Activated naive CD8-positive, alpha-beta T cell (primary cell): ENCODE measurements around the gene CLMP.

ENCODE experiments used
- H3K27ac Mint-ChIP-seq: one replicate; pipeline ENCODE4 v1.8.0; 2021; ENCODE audit warnings: mixed read lengths
- H3K27me3 Mint-ChIP-seq: one replicate; pipeline ENCODE4 v1.8.0; 2021; ENCODE audit warnings: mixed read lengths
- H3K36me3 Mint-ChIP-seq: one replicate; pipeline ENCODE4 v1.8.0; 2021; ENCODE audit warnings: mixed read lengths
- H3K4me1 Mint-ChIP-seq: one replicate; pipeline ENCODE4 v1.8.0; 2021; ENCODE audit warnings: low read depth, mixed read lengths
- H3K4me3 Mint-ChIP-seq: one replicate; pipeline ENCODE4 v1.8.0; 2021; ENCODE audit warnings: mild to moderate bottlenecking, mixed read lengths
- H3K9me3 Mint-ChIP-seq: one replicate; pipeline ENCODE4 v1.8.0; 2021; ENCODE audit warnings: low read depth, mixed read lengths

The CLMP gene, protein sequence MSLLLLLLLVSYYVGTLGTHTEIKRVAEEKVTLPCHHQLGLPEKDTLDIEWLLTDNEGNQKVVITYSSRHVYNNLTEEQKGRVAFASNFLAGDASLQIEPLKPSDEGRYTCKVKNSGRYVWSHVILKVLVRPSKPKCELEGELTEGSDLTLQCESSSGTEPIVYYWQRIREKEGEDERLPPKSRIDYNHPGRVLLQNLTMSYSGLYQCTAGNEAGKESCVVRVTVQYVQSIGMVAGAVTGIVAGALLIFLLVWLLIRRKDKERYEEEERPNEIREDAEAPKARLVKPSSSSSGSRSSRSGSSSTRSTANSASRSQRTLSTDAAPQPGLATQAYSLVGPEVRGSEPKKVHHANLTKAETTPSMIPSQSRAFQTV

GRCh38 chr11:123195188-123196059, at the start of gene CLMP:
Gene CLMP (minus strand): TSS chr11:123195248. CDS start chr11:123194940, 308 bp downstream.
- Mint-ChIP-seq H3K9me3 (peaks cover 6% of the 10 kb centered on the region), H3K4me1 (peaks cover 35% of the 10 kb centered on the region), H3K36me3 (no peaks in the 10 kb centered on the region)

GRCh38 chr11:123241874-123242543, 47.0 kb upstream of the CLMP start:
- Mint-ChIP-seq H3K36me3 (no peaks in the 10 kb centered on the region), H3K9me3 (no peaks in the 10 kb centered on the region), H3K27ac (no peak overlapping the region), H3K4me3 (no peak overlapping the region), H3K27me3 (no peaks in the 10 kb centered on the region), H3K4me1 (peaks cover 2% of the 10 kb centered on the region)

More at GRCh38 chr11:123195188-123196059, at the start of gene CLMP:
- Mint-ChIP-seq H3K4me3 (peak within 1 kb of the TSS; percentile 85), H3K27me3 (peaks cover 33% of the 10 kb centered on the region), H3K27ac (no peak within 1 kb of the TSS)

GRCh38 chr11:123241294-123241693, 46.2 kb upstream of the CLMP start:
- Mint-ChIP-seq H3K36me3 (no peaks in the 10 kb centered on the region), H3K27me3 (no peaks in the 10 kb centered on the region), H3K4me3 (no peak overlapping the region), H3K4me1 (no peaks in the 10 kb centered on the region), H3K27ac (no peak overlapping the region), H3K9me3 (no peaks in the 10 kb centered on the region)

DNA sequence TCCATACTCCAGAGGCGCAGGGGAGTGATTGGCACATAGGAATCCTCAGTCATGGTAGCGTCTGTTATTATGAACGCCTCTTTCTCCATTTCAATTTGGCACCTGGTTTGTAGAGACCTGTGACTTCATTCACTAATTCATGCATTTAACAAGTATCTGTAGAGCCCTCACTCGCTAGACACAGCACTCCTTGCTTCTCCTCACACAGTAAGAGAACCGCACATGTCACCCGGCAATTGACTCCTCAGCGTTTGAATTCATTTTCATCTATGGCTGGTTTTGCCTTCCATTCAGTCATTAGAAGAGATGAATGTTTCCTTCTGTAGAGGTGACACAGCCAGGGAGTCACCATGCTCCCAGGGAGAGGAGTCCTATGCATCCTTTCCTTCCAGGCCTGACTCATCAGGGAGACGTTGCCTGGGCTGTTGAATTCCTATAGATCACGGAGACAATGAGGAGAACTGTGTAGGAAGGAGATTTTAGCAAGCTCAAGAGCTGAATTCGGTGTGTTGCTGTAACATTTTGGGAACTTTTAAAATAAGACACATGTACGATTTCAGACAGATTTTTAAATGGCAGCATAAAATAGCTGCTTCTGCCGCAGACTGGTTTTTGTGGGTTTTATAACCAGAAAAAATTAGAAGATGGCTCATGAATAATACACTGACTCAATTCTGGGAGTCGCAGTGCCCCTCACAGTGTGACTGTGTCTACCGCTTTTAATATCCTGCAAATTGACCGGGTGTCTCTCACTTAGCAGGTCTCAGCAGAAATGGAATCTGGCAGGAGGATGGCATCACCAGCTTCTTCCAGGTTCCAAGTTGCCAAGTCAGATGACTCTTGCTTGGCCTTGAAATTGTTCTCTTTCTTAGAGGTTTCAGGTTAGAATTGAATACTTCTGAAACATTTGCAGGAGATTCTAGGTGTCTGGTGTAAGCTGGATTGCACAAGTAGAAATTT, 44.4 kb upstream of the CLMP start:
- no peaks in the 10 kb centered on the region for H3K36me3 Mint-ChIP-seq
- no peaks in the 10 kb centered on the region for H3K9me3 Mint-ChIP-seq
- H3K4me3 Mint-ChIP-seq, result no peak overlapping the region
- H3K4me1 Mint-ChIP-seq, result no peaks in the 10 kb centered on the region
- no peaks in the 10 kb centered on the region for H3K27me3 Mint-ChIP-seq
- no peak overlapping the region for H3K27ac Mint-ChIP-seq

- no peak overlapping the region for H3K4me3 Mint-ChIP-seq
- H3K27me3 Mint-ChIP-seq, result no peaks in the 10 kb centered on the region
- no peaks in the 10 kb centered on the region for H3K36me3 Mint-ChIP-seq
- H3K27ac Mint-ChIP-seq, result no peak overlapping the region
- peaks cover 8% of the 10 kb centered on the region for H3K4me1 Mint-ChIP-seq
- H3K9me3 Mint-ChIP-seq, result no peaks in the 10 kb centered on the region
Measured at GRCh38 chr11:123238297-123238696, 43.2 kb upstream of the CLMP start.

GRCh38 chr11:123236879-123237278, 41.8 kb upstream of the CLMP start:
- Mint-ChIP-seq H3K27ac (no peak overlapping the region), H3K36me3 (no peaks in the 10 kb centered on the region), H3K9me3 (no peaks in the 10 kb centered on the region), H3K27me3 (no peaks in the 10 kb centered on the region), H3K4me1 (peaks cover 17% of the 10 kb centered on the region), H3K4me3 (no peak overlapping the region)

DNA sequence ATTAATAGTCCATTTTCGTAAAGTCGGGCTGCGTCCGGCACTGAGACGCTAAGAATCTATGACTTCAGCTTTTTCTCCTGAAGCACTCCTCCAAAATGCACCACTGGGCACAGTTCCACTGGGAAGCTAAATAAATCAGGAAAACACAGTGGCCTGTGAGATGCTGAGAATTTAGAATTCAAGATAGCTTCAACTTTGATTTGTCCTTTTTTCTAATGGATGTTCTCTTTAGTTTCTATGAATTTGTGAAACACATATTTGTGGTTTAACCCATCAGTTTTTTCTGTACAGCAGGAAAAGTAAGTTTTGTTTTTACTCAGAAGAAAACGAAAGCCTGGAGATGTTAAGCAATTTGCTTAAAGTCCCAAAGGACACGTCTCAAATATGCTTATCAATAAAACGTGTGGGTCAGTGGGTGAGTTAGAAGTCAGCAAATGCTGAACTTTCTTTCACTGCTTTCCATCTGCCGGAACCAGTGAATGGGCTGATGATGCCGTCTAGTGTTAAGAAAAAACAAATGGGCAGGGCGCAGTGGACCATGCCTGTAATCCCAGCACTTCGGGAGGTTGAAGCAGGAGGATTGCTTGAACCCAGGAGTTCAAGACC, 40.7 kb upstream of the CLMP start:
- Mint-ChIP-seq H3K27ac (no peak overlapping the region), H3K27me3 (no peaks in the 10 kb centered on the region), H3K36me3 (peaks cover 2% of the 10 kb centered on the region), H3K4me1 (peaks cover 17% of the 10 kb centered on the region), H3K9me3 (no peaks in the 10 kb centered on the region), H3K4me3 (no peak overlapping the region)

- Mint-ChIP-seq H3K4me1 (peaks cover 17% of the 10 kb centered on the region), H3K9me3 (no peaks in the 10 kb centered on the region), H3K4me3 (no peak overlapping the region), H3K36me3 (peaks cover 2% of the 10 kb centered on the region), H3K27me3 (no peaks in the 10 kb centered on the region), H3K27ac (no peak overlapping the region)
Measured at GRCh38 chr11:123235117-123235655, 40.1 kb upstream of the CLMP start.

- Mint-ChIP-seq H3K36me3 (peaks cover 2% of the 10 kb centered on the region), H3K4me1 (peaks cover 17% of the 10 kb centered on the region), H3K9me3 (no peaks in the 10 kb centered on the region), H3K4me3 (no peak overlapping the region), H3K27ac (peak overlapping the region; percentile 85), H3K27me3 (no peaks in the 10 kb centered on the region)
Measured at GRCh38 chr11:123233975-123234334, 38.9 kb upstream of the CLMP start.

GRCh38 chr11:123233280-123233974, 38.4 kb upstream of the CLMP start:
- peak overlapping the region; percentile 1 for H3K4me3 Mint-ChIP-seq
- H3K27me3 Mint-ChIP-seq, result peaks cover 2% of the 10 kb centered on the region
- peaks cover 17% of the 10 kb centered on the region for H3K4me1 Mint-ChIP-seq
- H3K27ac Mint-ChIP-seq, result peak overlapping the region; percentile 85
- no peaks in the 10 kb centered on the region for H3K9me3 Mint-ChIP-seq
- peaks cover 2% of the 10 kb centered on the region for H3K36me3 Mint-ChIP-seq

- no peak overlapping the region for H3K27ac Mint-ChIP-seq
- H3K36me3 Mint-ChIP-seq, result peaks cover 2% of the 10 kb centered on the region
- H3K4me1 Mint-ChIP-seq, result peaks cover 17% of the 10 kb centered on the region
- H3K4me3 Mint-ChIP-seq, result no peak overlapping the region
- peaks cover 4% of the 10 kb centered on the region for H3K27me3 Mint-ChIP-seq
- no peaks in the 10 kb centered on the region for H3K9me3 Mint-ChIP-seq
Measured at GRCh38 chr11:123231777-123232176, 36.7 kb upstream of the CLMP start.

DNA sequence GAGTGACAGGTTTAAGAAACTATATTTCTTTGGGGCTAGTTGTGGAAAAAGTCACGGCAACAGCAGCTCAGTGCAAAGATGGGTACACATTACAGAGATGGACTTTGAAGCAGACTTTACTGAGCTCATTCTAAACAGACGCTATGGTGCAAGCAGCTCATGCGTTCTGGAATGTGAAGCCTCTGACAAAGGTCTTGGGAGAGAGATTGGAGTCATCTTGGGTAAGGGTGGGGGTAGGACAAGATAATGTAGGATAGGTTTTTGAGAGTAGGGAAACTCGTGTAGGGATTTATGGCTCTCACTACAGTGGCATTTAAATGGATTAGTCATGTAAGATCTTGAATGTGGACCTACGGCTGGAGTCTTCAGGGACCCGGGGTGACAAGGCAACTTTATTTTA, 36.2 kb upstream of the CLMP start:
- Mint-ChIP-seq H3K9me3 (no peaks in the 10 kb centered on the region), H3K4me1 (peaks cover 17% of the 10 kb centered on the region), H3K27ac (no peak overlapping the region), H3K27me3 (peaks cover 4% of the 10 kb centered on the region), H3K36me3 (peaks cover 2% of the 10 kb centered on the region), H3K4me3 (no peak overlapping the region)

GRCh38 chr11:123230346-123230745, 35.3 kb upstream of the CLMP start:
- Mint-ChIP-seq H3K36me3 (peaks cover 2% of the 10 kb centered on the region), H3K27me3 (peaks cover 7% of the 10 kb centered on the region), H3K9me3 (no peaks in the 10 kb centered on the region), H3K27ac (no peak overlapping the region), H3K4me3 (no peak overlapping the region), H3K4me1 (peaks cover 17% of the 10 kb centered on the region)
